Ramos (cell line): ENCODE measurements around the gene XPO6.

Experiments used
- in situ Hi-C: fragments of 300-500 bp; cut with MboI; formaldehyde crosslinking; loops from one replicate; pipeline ENCODE4 v1.14.3; 2022; ENCODE audit warnings: low sequenced_read_pairs; ENCODE audit not compliant: unreplicated experiment

The XPO6 gene

DNA sequence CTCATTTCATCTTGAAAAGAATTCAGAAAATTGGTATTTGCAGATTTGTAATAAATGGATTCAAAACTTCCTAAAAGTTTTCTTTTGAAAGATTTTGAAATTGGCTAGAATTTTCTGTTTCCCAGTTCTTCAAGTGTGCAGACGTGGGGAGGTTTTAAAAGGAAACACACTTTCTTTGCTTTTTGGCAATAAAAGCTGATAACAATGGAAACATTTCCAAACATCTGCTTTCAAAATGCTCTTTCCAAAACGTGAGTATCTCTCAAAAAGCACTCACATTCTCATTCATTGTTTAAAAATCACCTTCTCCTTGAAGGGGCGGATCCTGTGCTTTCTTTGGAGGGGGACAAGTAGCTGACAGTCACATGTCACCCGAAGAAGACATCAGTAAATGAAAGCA lies 139.7 kb downstream of the XPO6 start:
- in situ Hi-C loops = no loop called here

DNA sequence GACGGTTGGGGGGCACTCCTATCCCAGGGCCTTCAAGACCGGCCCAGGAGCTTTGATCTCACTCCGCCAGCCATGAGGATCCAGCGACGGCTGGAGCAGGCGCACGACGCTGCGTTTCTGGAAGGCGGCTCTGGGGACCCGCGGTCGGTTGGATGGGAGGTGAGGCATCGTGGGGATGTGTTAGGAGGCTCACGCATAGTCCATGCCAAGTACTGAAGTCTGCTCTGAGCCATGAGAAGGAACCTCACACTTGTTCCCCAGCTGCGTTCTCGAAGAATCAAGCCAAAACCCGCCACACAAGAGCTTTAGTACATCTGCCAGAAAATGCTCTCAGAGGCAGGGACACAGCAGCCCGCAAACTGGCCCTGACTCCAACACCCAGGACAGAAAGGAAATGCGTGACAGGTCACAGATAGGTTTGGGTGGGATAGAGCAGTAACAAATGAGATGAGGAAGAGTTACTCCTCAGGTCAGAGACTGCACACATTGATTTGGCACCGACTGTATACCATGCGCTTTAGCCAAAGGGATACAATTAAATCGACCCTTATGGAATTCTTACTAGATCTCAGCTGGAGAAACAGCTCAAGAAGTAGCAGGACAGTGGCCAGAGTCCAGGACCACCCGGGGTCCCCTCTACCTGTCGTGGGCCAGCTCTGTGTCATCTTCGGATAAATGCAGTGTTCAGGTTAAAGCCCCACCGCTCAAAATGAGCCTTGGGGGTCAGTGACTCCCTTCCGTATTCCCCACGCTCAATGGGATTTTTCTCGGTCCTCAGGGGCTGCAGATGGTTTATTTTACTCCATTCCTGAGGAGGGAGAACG lies 141.6 kb downstream of the XPO6 start:
- in situ Hi-C loops = no loop called here

DNA sequence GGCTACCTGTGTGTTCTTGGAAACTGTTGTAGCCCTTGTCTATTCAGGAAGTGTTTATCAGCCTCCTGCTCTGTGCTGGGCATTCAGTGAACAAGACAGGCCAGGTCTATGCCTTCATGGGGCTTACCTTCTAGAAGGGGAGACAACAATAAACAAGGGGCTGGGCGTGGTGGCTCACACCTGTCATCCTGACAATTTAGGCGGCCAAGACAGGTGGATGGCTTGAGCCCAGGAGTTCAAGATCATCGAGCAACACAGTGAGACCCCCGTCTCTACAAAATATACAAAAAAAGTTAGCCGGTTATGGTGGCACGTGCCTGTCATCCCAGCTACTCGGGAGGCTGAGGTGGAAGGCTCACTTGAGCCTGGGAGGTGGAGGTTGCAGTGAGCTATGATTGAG lies 142.8 kb downstream of the XPO6 start:
- in situ Hi-C loops = no loop called here

DNA sequence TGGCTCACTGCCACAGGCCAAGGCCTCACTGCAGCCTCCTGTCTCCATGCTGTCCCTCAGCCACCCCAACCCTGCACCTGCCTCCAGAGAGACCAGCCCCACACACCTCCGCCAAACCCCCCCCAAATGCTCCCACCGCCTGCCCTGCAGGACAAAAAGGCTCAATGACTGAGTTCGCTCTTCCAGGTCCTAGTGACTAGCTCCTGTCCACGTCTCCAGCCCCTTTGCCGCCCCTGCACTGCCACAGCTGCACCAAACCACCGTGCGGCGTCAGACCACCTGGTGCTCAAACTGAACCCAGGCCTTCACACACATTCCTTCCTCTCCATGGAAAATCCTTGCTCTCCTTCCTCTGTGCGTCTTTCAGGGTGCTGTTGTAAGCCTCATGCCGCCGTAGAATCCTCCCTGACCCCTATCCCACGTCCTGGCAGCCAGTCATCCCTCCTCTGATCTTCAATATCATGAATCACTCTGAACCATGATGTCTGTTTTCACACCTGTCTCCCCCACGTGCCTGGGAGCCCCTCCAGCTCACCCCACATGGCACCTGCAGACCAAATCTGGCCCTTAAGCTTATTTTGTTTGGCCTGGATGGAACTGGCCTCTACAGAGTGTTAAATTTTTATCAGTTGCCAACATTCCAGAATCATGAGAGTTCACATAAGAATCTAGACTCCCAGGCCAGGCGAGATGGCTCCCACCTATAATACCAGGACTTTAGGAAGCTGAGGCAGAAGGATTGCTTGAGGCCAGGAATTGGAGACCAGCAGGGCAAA lies 144.0 kb downstream of the XPO6 start:
- in situ Hi-C loops = no loop called here

DNA sequence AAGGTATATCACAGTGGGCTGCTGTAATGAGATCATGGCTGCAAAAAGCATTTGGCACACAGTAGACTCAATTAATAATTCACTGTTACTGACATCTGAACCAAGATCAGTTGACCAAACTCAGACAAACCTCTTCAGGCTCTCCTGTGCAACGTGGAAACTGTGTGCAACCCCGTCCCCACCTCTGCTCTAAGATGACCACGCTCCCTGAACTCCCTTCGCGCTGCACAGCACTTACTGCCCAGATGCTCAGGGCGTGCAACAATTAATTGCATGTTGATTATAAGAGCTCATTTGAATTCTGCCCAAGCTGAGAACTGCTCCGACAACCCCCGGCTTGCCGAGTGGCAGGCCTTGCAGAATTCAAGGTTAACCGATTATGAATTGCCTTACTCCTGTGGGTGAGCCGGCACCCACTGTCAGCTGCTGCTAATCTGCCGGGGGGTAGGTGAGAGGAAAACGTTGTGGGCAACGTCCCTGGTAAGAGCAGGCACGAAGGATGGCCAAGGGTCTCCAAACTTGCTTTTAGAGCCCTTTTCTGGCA lies 147.0 kb downstream of the XPO6 start:
- in situ Hi-C loops = no loop called here

DNA sequence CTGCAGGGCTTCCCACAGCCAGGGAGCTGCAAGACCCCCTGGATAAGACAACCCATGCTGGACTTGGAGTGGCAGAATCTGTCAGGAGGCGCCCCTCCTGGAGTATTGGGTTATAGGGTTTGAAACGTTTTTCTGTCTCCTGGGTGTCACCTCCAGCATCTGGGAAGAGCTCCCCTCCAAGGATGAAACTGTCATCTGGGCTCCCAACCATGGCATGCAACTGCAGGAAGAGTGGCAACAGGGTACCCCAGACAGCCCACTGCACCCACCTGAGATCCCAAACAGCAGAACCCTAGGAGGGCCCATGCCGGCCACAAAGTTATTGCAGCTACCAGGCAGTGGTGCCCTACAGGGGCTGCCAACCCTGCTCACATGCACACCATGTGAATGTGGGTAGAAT lies 147.6 kb downstream of the XPO6 start:
- in situ Hi-C loops = no loop called here

DNA sequence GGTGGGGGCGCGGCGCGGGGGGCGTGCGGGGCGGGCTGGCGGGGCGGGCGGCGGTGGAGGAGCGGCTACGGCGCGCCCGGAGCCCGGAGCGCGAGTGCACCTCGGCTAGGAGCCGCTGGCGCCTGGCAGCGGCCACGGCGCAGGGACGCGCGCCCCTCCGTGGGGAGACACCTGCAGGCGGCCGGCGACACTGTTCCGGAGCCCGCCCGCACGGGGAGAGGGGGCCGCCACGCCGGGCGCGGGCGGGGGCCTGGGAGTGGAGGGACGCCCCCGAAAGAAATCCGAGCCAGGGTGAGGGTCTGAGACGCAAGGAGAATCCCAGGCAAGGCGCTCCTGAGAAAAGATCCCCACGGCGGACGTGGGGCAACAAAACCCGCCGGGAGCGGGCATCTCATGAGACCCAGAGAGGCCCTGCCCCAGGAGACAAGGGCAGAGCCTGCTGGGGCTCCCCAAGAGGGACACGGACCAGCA lies 148.1 kb downstream of the XPO6 start, which contains the start of gene GSG1L:
Gene GSG1L, minus strand, starts transcription at position 124 of the 471 bp plus-strand sequence. CDS start 290 bp downstream, outside the sequence.
- in situ Hi-C loops = no loop called here

DNA sequence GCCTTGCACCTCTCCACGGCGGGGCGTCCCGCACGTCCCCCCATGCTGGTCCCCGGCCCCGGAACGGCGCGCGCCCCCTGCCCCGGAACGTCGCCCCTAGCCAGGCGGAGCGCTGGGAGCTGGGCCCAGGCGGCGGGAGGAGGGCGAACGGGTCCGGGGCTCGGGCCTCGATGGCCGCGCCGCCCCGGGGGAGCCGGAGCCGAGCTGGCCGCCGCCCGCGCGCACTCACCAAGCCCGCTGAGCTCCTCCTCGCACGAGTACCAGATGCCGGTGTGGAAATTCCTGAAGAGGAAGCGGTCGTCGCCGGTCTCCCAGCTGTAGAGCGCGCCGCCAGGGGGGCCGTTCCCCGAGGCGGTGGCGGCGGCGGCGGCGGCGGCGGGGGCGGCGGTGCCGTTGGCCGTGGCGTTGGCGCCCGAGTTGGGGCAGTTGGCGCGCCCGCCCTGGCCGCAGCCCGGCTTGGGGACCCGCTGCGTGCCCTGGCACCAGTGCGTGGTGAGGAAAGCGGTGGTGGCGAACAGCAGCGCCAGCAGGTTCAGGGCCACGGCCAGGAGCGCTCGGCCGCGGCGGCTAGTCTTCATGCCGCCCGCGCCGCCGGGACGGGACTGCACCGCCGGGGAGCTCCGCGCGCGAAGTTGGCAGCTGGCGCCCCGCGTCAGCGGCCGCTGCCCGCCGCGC lies 148.8 kb downstream of the XPO6 start:
- in situ Hi-C loops = no loop called here

DNA sequence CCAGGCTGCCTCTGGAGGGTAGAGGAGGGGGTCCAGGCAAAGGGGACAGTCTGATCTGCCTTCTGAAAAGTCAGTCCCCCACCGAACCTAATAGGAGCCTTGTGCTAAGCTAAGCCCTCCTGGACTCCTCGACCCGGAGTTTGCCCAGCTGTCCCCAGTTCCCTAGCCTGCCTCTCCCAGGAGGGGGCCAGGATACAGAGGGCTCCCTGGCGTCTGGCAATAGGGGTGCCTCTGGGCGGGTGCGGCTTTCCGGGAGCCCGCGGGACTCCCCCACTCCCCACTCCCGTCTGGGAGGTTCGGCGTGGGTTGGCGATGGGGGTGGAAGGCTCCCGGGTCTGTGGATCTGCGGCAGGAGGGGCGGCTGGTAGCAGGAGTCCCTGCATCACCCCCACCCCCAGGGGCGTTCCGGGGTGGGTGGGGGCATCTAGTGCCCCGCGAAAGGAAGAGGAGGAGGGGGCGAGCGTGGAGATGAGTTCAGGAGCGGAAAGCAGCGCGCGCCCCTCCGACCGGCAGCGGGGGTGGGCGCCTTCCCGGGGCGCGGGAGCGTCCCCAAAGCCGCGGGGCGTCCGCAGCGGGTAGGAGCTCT lies 149.4 kb downstream of the XPO6 start:
- in situ Hi-C loops = no loop called here

DNA sequence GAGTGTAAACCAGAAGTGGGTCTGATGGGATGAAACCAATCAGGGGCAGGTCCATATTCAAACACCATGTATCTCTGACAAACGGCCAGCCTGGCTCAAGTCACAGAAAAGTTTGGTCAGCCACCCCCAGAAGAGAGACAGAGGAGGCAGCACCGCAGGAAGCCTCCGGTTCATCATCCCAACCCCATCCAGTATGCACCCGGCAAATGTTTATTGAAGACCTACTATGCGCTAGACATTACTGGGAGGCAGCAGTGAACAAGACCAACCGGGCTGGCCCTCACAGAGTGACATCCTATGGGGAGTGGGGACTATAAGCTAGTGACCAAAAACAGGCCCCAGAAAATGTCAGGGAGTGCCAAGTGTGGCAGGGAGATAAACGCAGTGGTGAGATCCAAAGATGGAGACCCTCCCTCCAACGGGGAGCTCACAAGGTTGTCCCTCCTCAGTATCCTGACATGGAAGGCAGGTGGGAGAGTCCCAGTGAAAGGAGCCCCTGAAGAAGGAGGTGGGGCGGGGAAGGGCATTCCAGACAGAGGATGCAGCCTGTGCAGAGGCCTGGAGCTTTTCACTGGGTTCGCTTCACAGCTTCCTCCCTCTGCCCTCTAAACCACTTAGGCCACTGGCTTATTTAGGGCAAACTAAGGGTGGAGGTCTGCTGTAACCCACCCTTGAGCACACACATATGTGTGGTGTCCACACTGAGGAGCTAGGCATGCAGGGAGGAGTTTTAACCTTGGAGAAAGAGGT lies 150.2 kb downstream of the XPO6 start:
- in situ Hi-C loops = no loop called here

DNA sequence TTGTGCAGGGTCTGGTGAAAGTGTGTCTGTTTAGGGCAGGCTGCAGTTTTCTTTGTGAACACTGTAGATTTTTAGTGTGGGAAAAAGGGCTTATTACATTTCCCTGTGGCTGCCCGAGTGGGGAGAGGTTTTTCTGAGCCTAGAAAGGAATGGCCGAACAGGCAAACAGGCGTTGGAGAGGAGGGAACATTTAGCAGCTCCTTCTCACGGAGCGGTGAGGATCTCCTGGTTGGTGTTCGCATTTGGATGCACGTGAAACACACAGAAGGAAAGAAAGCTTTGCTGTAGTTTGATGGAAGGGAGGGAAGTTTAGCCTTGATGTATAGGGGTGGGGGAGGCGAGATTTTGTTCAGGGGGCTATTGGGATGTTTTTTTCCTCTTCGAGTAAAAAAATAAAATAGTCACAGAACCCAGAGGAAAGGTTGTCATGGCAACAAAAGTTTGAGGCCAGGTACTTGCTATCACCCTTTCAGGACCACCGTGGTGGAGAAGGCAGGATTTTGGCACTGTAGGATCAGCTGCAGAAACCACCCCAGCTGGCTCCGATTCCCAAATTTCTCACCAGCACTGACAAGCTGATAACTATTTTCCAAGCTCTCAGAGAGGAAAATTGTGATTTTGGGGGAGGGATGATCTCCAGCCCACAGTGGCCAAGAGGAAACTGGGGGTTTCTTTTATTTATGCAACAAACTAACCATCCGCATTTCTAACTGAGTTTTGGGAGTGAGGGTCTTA lies 151.8 kb downstream of the XPO6 start:
- in situ Hi-C loops = no loop called here

DNA sequence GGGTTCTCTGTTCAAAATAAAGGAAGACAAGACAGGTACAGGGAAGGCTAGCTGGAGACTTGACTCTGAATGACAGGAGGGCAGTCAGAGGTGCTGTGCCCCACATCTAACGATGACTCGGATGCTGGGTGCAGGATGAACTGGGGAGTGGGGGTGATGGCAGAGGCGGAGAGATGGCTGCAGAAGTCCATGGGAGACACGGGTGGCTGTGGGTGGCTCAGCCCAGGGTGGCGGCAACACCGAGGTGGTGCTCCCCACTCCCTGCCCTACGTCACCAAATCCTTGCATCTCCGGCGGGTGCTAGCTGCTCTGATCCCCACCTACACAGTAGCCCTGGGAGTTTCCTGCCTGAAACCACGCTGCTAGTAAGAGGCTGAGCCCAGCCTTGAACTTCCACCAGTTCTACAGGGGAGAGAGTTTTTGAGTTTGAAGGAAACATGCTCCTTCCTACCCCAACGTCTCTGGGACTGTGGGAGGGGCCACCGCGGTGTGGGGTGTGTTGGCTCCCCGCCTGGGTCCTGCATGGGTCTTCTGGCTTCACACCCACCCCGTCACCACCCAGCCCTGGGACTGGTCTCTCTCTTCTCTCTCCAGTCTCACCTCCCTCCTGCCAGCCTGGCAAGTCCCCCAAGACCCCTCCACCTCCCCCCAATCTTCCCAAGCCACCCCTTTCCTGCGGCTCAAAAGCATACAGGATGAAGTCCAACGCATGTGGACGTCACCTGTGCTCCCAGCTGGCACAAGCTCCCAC lies 152.8 kb downstream of the XPO6 start:
- in situ Hi-C loops = no loop called here

DNA sequence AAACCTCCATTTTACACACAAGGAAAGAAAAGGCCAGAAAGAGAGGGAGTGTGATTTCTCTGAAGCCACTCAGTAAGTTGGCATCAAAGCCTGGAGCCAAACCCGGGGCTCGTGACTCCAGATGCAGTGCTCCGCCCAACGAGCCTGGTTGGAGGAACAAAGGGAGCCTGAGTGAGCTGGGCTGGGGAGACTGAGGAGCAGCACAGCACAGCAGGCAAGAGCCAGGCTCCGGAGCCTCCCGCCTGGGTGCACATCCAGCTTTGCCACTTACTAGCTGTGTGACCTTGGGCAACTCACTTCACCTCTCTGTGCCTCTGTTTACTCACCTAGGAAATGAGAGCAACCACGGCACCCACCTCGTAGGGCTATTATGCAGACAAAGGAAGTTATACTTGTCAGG lies 153.8 kb downstream of the XPO6 start:
- in situ Hi-C loops = no loop called here

DNA sequence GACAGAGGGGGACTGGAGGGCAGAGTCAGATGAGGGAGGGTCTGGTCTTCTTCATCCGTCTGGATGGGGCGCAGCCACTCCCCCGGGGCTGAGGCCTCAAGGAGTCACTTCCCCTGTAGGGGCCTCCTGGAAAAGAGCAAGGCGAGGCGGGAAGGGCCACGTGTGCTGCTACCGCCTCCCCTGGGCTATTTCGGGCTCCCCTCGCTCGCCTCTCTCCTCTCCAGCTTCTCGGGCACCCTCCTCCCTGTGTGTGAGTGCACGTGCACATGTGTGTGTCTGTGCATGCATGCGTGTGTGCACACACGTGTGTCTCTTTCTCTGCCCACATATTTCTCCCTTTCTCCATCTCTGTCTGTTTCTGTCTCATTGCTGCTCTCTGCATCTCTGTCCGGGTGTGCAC lies 158.3 kb downstream of the XPO6 start:
- in situ Hi-C loops = no loop called here

DNA sequence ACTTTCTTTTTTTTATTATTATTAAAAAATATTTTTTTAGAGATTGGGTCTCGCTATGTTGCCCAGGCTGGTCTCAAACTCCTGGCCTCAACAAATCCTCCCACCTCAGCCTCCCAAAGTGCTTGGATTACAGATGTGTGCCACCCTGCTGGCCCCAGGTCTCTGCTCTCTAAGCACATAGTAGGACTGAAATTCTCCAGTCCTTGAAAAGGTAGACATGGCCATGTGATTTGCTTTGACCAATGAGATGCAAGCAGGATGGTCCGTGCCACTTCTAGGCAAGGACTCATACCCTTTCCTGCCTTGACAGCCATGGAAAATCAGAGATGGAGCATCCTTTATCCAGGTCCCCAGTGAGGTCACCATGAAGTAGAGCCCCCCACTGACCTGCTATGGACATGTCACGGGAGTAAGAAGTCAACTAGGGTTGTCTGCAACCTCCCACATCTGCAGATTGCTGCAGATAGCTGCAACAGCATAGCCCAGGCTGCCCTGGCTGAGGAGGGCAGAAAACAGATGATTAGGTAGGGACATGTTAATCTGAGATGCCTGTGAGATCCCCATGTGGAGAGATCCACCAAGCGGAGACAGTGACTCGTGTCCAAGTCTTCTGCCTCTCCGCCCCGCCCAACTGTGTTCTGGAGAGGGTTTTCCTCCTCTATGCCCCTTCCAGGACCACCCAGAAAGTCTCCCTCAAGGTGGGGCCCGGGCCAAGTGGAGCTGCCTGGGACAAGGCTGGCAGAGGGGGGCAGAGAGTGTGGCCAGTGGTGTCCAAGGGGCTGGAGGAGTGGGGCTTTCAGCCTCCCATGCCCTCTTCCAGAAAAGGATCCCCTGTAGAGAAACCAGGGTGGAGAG lies 159.3 kb downstream of the XPO6 start:
- in situ Hi-C loops = no loop called here

DNA sequence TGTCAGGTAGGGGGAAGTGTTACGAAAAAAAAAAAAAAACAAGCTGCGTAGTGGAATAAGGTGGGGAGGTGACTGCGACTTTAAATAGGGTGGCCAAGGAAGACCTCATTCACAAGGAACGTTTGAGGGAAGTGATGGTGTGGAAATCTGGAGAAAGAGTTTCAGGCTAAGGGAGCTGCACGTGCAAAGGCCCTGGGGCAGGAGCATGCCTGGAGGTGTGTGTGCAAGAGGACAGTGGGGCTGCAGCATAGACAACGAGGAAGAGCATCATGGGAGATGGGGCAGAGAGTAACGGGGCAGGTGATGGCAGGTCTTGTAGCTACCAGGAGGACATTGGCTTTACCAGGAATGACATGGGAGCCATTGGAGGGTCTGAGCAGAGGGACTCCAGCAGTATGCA lies 160.3 kb downstream of the XPO6 start:
- in situ Hi-C loops = no loop called here
